RPMI8226 (cell line): Measurements from ENCODE around the gene RNF144A.

Experiments
- DNase-seq: peaks from one replicate; pipeline ENCODE4 v3.0.0-alpha.2; 2015

Gene RNF144A

DNA sequence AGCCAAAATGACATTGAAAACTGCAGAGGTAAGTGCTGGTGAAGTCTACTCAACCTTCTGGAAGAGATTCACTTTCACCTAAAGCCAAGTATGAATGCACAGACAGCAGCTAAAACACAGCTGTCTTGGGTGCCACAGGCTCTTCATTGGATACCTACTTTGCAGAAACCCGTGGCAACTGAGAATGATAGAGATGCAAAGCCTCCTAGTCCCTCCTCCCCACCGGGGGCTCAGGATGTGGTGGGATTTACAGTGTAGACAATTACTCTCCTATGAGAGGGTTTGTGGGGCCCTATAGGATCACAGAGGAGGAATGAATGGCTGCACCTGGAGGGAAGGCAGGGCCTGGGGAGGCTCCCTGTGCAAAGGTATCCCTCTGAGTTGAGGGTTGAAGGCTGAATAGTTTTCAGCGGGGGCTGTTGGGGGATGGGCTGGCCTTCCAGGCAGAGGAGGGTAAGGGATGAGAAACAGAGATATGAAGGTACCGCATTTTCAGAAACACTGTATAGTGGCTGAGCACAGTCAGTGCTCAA, 131.6 kb downstream of the RNF144A start:
- DNase-seq: no peak

DNA sequence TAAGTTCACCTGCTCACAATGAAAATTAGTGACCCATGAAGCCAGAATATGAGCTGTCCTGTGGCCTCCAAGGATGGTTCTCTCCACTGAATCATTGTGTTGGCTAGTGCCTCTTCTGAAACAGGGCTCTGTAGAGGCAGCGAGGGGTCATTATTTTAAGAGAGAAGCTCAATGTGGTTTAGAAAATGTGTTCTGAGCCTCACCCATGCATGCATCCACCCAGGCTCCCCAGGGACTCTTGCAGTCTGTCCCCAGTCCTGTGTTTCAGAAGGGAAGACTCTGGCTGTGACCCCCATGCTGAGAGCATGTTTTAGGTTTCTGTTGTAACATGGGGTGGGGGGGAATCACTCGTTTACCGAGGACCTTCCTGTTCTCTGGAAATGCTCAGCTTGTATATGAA, 135.2 kb downstream of the RNF144A start:
- no peak for DNase-seq

DNA sequence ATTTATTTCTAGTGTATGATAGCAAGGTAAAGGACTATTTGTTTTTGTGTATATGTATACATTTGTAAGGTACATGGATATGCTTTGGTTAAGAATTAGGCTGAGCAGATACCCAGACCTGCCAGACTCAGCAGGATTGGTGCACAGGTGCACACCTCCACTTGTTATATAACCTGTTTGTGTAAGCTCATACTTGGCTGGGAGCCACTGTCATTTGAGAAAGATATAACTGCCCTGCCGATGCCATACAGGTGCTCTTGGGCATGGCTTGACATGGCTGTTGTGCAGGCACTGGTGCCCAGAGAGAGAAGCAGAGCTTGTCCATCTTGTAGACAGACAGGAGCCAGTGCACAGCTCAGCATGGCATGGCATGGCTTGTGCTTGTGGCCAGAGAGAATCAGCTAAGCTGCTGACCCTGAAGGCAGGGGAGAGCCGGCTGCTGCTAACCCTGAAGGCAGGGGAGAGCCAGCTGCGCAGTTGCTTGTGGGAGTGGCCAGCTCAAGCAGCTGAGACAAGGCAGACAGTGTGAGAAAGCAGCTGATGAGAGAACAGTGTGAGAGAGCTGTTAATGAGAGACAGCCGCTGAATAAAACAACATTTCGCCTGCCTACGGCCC, 136.5 kb downstream of the RNF144A start:
- peak; percentile 94 for DNase-seq

DNA sequence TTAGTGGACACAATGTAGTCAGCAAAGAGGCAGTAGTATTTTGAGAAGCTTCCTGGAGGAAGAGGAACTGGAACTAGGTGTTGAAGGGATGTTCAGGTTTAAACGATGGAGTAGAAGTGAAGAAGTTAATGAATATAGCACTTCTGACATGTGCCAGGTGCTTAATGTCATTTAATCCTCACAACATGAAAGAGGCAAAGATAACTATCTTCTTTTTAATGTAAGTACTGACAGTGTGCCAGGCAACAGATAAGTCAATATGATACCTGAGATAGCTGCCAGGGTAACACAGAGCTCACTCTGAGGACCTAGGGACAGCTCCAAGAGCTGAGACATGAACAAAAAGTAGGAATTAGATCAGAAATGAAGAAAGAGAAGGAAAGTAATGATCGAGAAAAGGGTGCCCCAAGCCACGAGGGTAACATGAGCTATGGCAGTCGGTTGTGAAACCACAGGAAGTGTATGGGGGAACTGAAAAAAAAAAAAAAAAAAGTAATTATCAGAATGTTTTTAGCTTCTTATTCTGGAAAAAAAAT, 140.7 kb downstream of the RNF144A start:
- peak; percentile 52 for DNase-seq

DNA sequence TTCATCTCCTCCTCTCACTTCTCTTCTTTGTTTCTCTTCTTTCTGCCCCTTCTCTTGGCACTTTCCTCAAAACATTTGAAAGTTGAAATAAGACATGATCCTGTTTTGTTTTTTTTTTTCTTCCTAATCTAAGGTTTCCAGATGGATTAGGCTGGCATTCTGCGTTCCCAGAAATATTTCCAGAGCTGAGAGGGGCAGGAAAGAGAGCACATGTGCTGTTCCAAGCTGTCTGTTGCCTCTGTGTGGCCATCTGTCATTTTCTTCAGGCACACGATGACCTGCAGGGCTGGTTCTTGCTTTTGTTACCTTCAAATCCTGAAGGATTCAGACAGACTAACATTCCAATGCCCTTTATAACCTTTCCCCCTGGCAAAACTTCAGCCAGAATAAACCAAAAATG, 142.9 kb downstream of the RNF144A start:
- DNase-seq: no peak

DNA sequence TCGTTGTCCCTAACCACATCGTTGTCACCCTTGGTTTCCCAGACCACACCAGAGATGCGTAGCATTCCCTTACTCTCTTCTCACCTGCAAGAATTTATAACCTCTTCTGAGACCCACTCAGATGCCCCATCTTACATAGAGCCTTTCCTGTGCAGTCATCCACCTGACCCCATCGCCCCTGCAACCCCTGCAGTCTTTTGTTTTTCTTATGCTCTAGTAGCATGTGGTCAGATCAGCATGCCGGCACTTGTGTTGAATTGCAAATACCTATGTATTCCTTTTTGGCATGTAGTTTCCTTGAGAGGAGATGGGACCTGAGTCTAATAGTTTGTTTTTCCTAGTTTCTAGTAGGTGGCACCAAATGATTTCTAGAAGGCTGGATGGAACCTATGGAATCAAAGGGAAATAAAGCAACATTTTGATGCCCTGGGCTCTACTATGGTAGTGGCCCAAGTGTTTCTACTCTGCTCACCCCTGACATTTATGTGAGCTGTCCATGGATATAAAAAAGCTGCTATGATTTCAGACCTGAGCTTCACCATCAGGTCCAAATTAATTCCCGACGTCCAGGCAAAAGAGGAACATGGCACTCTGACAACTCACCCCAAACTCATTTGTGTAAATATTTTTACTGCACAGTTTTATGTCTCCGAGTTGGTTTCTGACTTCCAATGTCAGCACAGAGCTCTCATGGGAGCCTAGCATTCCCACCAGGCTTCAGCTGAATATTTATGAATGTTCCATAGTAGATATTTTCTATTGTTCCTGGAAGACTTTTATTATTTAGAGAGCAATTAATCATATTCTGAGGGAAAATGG, 143.6 kb downstream of the RNF144A start:
- DNase-seq: no peak

DNA sequence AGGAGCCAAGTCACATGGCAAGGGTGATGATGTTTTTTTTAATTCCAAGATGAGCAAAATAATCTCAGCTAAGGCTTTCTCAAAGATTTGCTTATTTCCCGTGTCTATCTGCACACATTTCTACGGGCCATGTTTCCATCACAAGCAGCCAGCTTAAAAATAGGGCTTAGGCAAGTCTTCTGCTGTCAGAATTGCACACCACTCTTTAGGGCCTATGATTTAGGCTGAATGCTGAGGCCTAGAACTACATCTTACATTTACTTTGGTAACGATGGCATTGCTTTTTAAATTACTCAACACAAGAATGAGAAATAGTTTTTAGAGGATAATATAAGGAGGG, 144.2 kb downstream of the RNF144A start:
- DNase-seq: no peak

DNA sequence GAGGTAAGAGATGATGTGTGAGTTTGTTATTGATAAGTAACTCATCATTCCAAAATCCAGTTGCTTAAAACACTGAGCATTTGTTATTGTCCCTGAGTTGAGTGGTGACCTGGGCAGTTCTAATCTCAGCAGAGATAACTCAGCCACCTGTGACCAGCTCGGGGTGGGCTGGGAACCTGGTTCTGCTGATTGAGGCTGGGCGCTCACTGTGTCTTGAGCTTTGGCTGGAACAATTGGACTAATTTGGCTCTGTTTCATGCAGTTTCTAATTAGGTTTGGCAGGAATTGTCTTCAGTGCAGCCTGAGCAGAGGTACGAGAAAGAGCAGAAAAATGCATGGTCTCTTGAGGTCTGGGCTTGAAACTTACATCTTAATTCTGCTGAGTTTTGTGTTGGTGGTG, 144.7 kb downstream of the RNF144A start:
- no peak for DNase-seq

DNA sequence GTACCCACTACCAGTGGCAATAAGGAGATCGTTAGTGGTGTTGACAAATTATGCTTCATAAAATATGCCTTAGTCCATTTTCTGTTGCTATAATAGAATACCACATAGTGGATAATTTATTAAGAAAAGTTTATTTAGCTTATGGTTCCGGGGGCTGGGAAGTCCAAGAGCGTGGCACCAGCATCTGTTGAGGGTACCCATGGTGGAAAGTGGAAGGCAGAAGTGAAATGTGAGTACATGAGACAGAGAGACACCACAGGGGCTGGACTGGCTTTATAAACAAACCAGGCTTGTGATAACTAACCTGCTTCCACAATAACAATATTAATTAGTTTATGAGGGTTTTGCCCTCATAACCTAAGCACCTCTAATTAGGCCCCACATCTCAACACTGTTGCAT, 146.6 kb downstream of the RNF144A start:
- no peak for DNase-seq

DNA sequence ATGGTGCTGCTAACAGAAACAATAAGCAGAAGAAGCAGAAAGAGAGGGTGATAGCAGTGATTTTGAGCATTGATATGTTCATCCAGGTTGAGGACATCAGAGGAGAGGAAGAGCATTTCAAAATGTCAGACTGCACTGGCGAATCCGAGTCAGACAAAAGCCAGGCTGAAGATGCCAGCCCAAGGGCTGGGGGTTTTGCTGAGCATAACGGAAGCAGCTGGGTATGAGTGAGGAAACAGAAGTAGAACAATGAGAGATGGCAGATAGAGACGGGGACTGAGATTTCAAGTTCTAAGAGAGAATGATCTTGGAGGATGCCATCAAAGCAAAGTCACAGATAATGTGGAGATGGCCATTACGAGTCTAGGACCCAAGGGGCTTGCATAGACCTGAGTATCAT, 151.2 kb downstream of the RNF144A start:
- no peak for DNase-seq

DNA sequence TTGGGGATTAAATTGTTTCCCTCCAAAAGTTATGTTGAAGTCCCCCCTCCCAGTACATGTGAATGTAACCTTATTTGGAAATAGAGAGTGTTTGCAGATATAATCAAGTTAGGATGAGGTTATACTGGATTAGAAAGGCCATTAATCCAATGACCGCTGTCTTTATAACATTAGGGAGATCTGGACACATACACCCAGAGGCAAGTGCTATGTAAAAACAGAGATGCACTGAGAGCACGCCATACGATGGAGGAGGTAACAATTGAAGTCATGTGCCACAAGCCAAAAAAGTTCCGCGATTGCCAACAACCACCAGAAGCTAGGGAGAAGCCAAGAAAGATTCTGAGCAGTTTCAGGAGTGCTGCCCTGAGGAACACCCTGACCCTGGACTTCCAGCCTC, 153.3 kb downstream of the RNF144A start:
- no peak for DNase-seq

DNA sequence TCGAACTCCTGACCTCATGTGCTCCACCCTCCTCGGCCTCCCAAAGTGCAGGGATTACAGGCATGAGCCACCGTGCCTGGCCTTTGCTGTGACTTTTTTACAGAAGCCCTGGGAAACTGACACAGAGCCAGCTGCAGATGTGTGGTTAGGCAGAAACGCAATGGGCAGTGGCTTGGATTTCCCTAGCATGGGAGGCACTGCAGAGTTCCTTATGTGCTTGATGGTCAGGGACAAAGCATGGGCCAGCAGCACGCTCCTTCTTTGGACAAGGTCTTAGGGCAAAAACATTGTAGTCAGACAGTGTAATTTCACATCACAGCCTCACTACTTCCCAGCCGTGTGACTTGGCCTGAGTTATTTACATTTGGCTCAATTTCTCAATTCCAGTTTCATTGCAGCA, 153.9 kb downstream of the RNF144A start:
- DNase-seq: no peak

DNA sequence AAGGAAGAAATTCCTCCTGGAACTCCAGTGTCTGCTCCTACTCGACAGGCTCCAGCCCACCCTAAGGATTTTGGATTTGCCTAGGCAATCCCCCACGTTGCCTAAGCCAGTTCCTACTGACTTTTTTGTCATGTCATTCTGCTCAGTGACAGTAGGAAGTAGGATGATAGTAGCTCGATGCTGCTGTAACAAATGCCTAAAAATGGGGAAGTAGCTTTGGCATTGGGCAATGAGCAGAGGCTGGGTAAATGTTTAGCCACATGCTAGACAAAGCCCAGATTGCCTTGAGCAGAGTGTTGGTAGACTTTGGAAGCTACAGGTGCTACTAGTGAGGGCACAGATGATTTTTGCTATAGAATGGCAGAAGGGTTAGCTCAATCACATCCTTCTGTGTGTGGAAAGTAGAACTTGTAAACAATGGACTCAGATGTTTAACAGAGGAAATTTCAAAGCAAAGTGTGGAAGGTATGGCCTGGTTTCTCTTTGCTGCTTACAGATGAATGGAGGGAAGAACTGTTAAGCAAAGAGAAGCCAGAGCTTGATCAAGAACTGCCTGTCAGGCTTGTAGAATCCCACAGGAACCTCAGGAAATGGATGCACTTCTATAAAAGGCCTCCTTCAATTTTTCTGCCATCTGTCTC, 154.8 kb downstream of the RNF144A start:
- DNase-seq: peak; percentile 21

DNA sequence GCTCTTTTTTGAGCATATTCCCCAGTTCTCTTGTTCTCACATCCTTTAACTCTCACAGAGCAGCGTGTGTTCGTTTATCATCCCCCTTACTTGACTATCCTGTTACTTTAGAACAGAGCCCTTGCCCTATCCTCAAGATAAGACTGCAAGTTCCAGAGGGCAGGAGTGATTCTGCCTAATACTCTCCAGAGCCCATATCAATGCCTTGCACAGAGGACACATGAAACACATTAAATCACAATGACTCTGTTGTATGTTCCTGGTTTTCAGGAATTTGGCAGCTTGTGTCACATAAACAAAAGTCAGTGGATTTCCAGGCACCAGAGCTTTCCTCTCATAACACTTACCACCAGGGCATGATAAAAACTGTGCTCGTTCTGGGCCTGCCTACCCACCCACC, 156.7 kb downstream of the RNF144A start:
- DNase-seq: no peak

DNA sequence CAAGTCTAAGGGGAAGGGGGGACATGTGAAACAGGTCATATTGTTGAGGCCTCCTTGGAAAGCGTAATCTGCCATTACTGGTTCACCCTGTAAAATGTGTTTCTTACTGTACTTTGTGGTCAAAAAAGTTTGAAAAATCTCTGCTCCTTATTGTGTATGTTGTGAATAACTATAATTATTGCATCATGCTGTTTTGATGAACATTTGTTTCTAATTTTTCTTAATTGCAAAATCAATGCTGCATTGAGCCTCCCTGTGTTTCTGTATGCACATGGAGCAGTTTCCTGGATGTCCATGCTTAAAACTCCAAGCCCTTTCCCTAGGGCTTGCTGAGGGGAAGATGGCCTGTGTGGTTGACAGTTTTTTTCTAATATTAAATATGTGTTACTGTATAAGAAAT, 158.6 kb downstream of the RNF144A start:
- DNase-seq: no peak

DNA sequence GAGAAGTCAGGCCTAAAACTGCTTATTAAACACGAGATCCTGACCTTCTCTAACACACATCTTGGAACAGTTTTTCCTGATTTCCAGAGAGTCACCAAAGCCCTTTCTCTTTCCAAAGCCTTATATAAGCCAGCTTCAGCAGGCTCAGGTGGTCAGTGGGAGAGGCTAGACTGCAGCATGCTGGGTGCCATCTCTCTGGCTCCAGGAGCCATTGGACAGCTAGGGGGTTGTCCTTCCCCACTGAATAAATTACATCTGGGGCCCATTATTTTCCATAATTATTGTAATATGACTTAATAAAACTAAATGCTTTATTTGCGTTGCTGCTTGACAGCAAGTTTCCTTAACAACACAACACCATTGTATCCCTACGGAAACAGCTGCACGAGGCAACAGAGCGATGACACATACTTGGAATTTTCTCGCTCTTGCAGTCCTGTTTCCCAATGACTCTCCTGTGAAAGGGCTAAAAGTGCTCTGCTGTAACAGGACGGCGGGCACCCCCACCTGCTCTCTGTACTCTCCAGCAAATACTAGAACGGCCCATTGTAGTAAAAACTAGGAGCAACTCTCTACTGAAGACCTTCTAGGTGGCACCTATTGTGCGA, 160.6 kb downstream of the RNF144A start:
- DNase-seq: no peak

DNA sequence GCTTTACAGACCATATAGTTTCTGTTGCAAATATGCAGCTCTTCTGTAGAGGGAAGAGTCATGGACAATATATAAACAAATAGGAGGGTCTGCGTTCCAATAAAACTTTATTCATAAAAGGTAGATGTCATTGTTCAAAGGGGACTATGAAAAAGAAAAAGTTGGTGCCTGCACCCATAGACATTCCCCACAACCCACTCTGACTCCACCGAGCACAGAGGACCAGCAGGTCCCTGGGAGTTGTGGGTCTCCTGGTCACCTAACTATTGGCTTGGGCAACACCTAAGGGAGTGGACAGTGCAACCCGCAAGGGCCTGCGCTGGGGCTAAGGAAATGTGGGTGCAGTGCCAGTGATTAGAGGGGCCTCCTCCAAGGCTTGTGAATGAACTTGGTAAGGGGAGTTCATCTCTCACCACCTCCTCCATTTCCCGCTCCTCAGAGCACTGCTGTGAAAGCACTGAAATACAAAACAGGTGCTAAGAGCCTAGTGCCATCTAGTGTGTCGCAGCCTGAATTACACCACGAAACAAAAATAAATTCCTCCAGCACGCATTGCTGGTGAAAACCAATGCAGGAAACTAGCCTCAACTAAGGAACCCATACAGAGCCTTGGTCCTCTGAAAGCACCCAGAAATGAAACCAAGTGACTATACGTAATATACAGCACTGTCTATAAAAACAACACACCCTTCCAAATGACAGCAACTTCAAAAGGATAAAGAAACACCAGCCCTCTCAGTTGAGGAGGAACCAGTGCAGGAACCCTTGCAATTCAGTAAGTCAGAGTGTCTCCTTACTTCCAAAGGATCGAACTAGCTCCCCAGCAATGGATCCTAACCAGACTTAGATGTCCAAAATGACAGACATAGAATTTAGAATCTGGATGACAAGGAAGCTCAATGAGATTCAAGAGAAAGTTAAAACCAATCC, 166.6 kb downstream of the RNF144A start:
- peak; percentile 67 for DNase-seq

DNA sequence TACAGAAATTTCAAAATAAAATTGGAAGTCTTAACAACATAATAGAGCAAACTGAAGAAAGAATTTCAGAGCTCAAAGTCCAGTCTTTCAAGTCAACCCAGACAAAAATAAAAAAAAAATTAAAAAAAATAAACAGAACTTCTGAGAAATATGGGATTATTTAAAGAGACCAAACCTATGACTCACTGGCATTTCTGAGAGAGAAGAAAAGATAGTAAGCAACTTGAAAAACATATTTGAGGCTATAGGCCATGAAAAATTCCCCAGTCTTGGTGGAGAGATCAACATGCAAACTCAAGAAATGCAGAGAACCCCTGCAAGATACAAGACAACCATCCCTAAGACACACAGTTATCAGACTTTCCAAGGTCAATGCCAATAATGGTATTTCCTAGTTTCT, 167.4 kb downstream of the RNF144A start:
- DNase-seq: no peak

DNA sequence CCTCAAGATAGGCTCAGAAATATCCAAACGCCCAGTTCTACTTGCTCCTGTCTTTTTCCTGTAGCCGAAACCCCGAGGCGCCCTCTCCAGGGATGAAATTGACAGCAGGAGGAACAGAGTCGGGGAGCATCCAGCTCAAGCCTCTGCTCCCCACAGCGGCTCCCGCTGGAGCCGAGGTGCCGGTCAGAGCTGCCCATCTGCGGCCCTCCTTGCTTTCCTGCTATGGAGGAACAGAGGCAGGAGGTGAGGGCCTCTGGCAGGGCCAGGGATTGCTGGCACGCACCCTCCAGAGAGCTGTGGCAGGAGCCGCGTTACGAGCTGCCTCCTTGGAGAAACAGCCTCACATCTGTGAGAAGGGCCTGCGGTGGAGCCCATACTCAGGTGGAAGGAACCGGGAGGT, 172.1 kb downstream of the RNF144A start:
- no peak for DNase-seq

DNA sequence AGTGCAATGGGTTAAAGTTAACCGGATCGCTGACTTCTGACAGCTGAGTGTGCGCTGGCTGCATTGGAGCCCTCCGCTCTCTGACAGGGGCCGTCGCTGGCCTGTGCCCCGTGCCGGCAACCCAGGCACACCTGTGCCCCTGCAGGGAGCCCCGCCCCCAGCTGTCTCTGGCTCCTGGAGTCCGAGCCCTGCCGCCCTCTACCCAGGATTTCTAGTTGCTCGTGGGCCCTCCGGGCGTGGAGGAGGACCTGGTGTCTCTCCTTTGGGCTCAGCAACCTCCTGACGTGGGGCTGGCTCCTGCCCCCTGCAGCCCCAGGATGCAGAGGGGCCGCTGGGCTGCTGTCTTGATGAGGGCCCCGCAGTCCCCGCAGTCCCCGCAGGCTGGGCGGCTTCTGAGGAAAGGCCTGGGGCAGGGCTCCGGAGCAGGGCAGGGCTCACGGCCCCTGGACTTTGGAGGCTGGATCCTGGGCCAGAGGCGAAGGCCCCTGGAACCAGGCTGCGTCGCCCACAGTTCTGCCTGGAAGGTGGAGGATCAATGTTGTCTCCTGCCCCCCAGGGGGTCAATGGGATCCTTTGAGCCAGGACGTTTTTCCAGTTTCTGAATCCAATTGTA, 172.8 kb downstream of the RNF144A start:
- DNase-seq: no peak

DNA sequence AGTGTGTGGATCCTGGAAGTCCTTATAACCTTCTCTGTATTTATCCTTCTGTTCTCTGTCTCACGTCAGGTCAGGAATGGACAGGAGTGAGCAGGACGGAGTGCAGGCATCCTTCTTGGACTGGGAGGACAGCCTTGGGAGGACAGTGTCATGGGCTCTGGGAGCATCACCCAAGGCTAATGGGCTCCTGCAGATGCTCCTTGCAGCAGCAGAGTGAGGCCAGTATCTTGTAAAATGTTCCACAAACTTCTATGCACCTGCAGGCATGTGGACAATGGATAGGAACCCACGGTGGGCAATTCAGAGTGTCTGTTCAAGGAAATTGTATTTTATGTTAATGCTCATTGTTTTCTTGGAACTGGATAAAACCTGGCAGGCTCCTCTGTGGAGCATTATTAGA, 176.2 kb downstream of the RNF144A start:
- DNase-seq: no peak
